Measurements from ENCODE around the gene CDK1.

- TF ChIP-seq EP300 (IDR thresholded peaks at IDR 0.05) (no peak), POLR2AphosphoS5 (IDR thresholded peaks at IDR 0.05) (no peak), CTCF (IDR thresholded peaks at IDR 0.05) (no peak), POLR2A (IDR thresholded peaks at IDR 0.05) (no peak)
Observed at GRCh38 chr10:60835049-60835448, 56.8 kb downstream of the CDK1 start.

All from upper lobe of left lung (tissue), 4 donors.